SU-DHL-6 (cell line): ENCODE results near the gene FAM184A.

Source experiments
- H2AFZ ChIP-seq: fragments of 200-600 bp; sonication (generic); 2 replicates; pipeline ENCODE4 v1.6.1; 2014; ENCODE audit warnings: low read depth, mild to moderate bottlenecking, moderate library complexity, mixed read lengths, antibody characterized with exemption, low read length; ENCODE audit not compliant: severe bottlenecking
- H3F3A ChIP-seq: fragments of 200-600 bp; shearing (Covaris generic); 2 replicates; pipeline ENCODE4 v1.6.0; 2016; ENCODE audit warnings: antibody characterized with exemption, mild to moderate bottlenecking; ENCODE audit not compliant: insufficient read depth
- H3K27ac ChIP-seq: fragments of 200-600 bp; sonication (generic); 2 replicates; pipeline ENCODE4 v1.5.1; 2016; ENCODE audit warnings: low read depth, mild to moderate bottlenecking, low read length, moderate library complexity, mixed read lengths
- H3K27me3 ChIP-seq: fragments of 200-600 bp; sonication (generic), shearing (Covaris generic); 2 replicates; pipeline ENCODE4 v1.6.0; 2014; ENCODE audit warnings: mild to moderate bottlenecking, low read length
- H3K36me3 ChIP-seq: fragments of 200-600 bp; sonication (generic); 2 replicates; pipeline ENCODE4 v1.6.1; 2014; ENCODE audit warnings: mild to moderate bottlenecking, low read length, mixed read lengths
- H3K4me2 ChIP-seq: fragments of 300-600, 200-600 bp; shearing (Covaris generic), sonication (generic); 2 replicates; pipeline ENCODE4 v1.6.0; 2014; ENCODE audit warnings: low read length, low read depth, mild to moderate bottlenecking; ENCODE audit not compliant: poor library complexity, severe bottlenecking
- H3K4me3 ChIP-seq: fragments of 200-600 bp; sonication (generic); 2 replicates; pipeline ENCODE4 v1.5.1; 2014; ENCODE audit warnings: antibody characterized with exemption, low read length, mild to moderate bottlenecking, mixed read lengths; ENCODE audit not compliant: insufficient read depth, poor library complexity, severe bottlenecking
- H3K79me2 ChIP-seq: fragments of 200-600 bp; sonication (generic); 2 replicates; pipeline ENCODE4 v1.6.1; 2014; ENCODE audit warnings: mild to moderate bottlenecking, low read length, moderate library complexity; ENCODE audit not compliant: insufficient read depth
- H3K9ac ChIP-seq: fragments of 200-600 bp; sonication (generic); 2 replicates; pipeline ENCODE4 v1.7.0; 2014; ENCODE audit warnings: mild to moderate bottlenecking, low read length
- H3K9me2 ChIP-seq: fragments of 200-600 bp; sonication (generic); replicated peaks from 2 replicates; pipeline ENCODE4 v1.6.1; 2014; ENCODE audit warnings: low read length; ENCODE audit not compliant: insufficient read depth
- H3K9me3 ChIP-seq: fragments of 200-600 bp; sonication (generic); 2 replicates; pipeline ENCODE4 v1.6.1; 2014; ENCODE audit warnings: low read length, mixed read lengths; ENCODE audit not compliant: insufficient read depth
- H4K20me1 ChIP-seq: fragments of 200-600 bp; sonication (generic); 2 replicates; pipeline ENCODE4 v1.6.1; 2014; ENCODE audit warnings: low read depth, mild to moderate bottlenecking, antibody characterized with exemption, low read length, moderate library complexity, mixed read lengths
- CTCF ChIP-seq: fragments of 200-600 bp; sonication (generic); IDR thresholded peaks from one replicate; pipeline ENCODE4 v1.5.1; 2017; ENCODE audit warnings: antibody characterized with exemption, mild to moderate bottlenecking, low read length, moderate library complexity; ENCODE audit not compliant: insufficient read depth, poor library complexity, severe bottlenecking
- EZH2phosphoT487 ChIP-seq: fragments of 200-600 bp; sonication (generic), shearing (Covaris generic); conservative IDR thresholded peaks from 2 replicates; pipeline ENCODE4 v1.6.1; 2018; ENCODE audit warnings: mild to moderate bottlenecking, antibody characterized with exemption, low read length, moderate library complexity, mixed read lengths

The FAM184A gene

DNA sequence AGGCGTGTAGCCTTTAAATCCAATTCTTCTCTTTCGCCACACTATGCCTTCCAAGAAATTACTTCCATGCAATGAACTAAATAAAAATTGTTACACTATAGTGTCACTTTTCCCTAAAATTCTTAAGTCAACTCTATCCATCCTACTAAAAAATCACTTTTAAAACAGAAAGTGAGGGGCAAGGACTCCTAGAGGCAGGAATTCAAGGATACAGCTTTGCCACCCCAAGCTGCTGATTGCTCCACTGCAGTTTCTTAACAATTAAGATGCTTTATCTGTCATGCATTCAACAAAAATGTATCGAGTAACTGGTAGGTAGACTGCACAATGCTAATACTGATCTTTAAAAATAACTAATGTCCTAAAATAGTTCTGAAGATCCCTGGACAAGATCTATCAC, 147.8 kb downstream of the FAM184A start:
- no peak overlapping the region for H3K9ac ChIP-seq
- TF ChIP-seq CTCF (no peak), EZH2phosphoT487 (no peak)
- H3K9me3 ChIP-seq: no peaks in the 10 kb centered on the region
- no peak overlapping the region for H3K4me3 ChIP-seq
- H3K4me2 ChIP-seq: no peak overlapping the region
- H3K9me2 ChIP-seq: no peaks in the 10 kb centered on the region
- no peak overlapping the region for H2AFZ ChIP-seq
- peaks cover 25% of the 10 kb centered on the region for H3K36me3 ChIP-seq
- H3K27me3 ChIP-seq: no peaks in the 10 kb centered on the region
- H3K27ac ChIP-seq: no peak overlapping the region
- peaks cover 22% of the 10 kb centered on the region for H3K79me2 ChIP-seq
- H3F3A ChIP-seq: peaks cover 8% of the 10 kb centered on the region; the same call in 1 of the 2 replicates
- H4K20me1 ChIP-seq: no peaks in the 10 kb centered on the region

DNA sequence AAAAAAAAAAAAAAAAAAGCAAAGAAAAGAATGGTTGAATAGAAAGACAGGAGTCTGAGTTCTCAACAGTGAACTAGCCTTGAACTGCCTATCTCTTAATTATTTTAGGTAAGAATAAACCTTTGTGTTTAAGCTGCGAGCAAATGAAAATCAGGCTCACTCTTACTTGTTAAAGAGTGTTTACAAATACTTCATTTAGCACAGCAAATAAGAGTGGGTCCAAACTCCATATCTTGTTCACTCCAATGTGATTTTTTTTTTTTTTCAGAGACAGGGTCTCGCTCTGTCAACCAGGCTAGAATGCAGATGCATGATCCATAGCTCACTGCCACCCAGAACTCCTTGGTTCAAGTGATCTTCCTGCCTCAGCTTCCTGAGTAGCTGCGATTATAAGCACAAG, 155.4 kb downstream of the FAM184A start:
- no peaks in the 10 kb centered on the region for H3K9me3 ChIP-seq

GRCh38 chr6:118921084-118921483, 157.4 kb downstream of the FAM184A start:
- H3K9me2 ChIP-seq: no peaks in the 10 kb centered on the region
- H3K4me3 ChIP-seq: no peak overlapping the region
- H3K79me2 ChIP-seq: no peaks in the 10 kb centered on the region
- no peaks in the 10 kb centered on the region for H3K9me3 ChIP-seq
- H3K27ac ChIP-seq: no peak overlapping the region
- no peak overlapping the region for H2AFZ ChIP-seq
- H3F3A ChIP-seq: 0 out of 2 replicates have a peak, but pooled peaks cover 6% of the 10 kb centered on the region
- no peaks in the 10 kb centered on the region for H4K20me1 ChIP-seq
- no peaks in the 10 kb centered on the region for H3K27me3 ChIP-seq
- H3K4me2 ChIP-seq: no peak overlapping the region
- H3K36me3 ChIP-seq: peaks cover 21% of the 10 kb centered on the region
- no peak overlapping the region for H3K9ac ChIP-seq
- TF ChIP-seq EZH2phosphoT487: no peak
- no peak for TF ChIP-seq CTCF

More for the DNA sequence above, 155.4 kb downstream of the FAM184A start:
- Histone ChIP-seq H2AFZ (no peak overlapping the region), H3K4me3 (no peak overlapping the region), H3F3A (no peaks in the 10 kb centered on the region), H3K27ac (no peak overlapping the region), H3K36me3 (peaks cover 23% of the 10 kb centered on the region), H3K9me2 (no peaks in the 10 kb centered on the region), H4K20me1 (no peaks in the 10 kb centered on the region), H3K4me2 (no peak overlapping the region), H3K27me3 (no peaks in the 10 kb centered on the region), H3K79me2 (no peaks in the 10 kb centered on the region), H3K9ac (no peak overlapping the region)
- TF ChIP-seq CTCF: no peak
- TF ChIP-seq EZH2phosphoT487: no peak

DNA sequence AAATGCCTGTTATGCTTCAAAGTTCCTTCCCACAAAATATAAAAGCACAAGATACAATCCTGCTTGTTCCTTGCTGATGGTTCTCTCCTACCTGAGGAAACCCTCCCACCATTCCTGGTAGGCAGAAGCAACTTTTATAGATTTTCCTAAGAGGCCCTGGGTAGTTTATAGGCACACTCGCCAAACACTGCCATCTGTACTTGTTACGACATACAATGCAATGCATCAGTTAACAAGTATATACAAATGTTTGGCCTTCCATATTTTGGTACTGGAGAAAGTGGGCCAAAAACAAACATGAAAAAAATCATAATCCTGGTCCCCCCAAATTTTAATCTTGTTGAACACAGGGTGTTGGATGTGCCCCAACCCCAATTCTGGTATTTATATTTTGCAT, 160.1 kb downstream of the FAM184A start:
- H3F3A ChIP-seq: 0 out of 2 replicates have a peak, but pooled peaks cover 6% of the 10 kb centered on the region
- H3K27me3 ChIP-seq: no peaks in the 10 kb centered on the region
- TF ChIP-seq EZH2phosphoT487 (no peak), CTCF (no peak)
- H3K9me3 ChIP-seq: no peaks in the 10 kb centered on the region
- no peak overlapping the region for H3K27ac ChIP-seq
- H2AFZ ChIP-seq: no peak overlapping the region
- no peak overlapping the region for H3K4me3 ChIP-seq
- H3K9me2 ChIP-seq: no peaks in the 10 kb centered on the region
- no peak overlapping the region for H3K9ac ChIP-seq
- H4K20me1 ChIP-seq: no peaks in the 10 kb centered on the region
- H3K36me3 ChIP-seq: peaks cover 25% of the 10 kb centered on the region; the same call in 1 of the 2 replicates
- no peak overlapping the region for H3K4me2 ChIP-seq
- H3K79me2 ChIP-seq: no peaks in the 10 kb centered on the region
